ENCODE results near the gene OR2AG1. TPM values are rescaled to one million over a fixed set of nuclear protein-coding genes. Genes with fewer than 3 reads are reported as not detected.

The OR2AG1 gene
- total RNA-seq, 1 donor from 2014 or later = not detected

DNA sequence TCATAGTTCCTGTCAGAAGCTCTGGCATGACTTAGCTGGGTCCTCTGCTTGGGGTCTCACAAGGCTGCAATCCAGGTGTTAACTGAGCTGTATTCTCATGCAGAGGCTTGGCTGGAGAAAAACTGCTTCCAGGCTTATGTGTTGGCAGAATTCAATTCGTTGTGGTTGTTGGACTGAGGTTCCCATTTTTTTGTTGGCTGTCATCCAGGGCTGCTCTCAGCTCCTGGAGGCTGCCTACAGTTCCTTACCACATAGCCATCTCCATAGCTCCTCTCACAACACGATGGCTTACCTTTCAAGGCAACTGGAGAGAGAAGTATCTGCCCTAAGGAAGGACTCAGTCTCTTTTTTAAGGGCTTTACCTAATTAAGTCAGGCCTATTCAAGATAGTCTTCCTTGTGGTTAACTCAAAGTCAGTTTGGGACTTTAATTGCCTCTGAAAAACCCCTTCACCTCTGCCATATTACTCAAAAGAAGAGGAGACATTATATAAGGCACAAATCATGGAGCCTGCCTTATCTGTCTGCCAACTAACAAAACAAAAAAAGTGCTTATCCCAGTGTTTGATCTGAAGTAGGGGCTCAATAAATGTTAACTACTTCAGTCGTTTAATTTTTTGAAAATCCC lies 46.2 kb upstream of the OR2AG1 start:
- H3K27me3 Mint-ChIP-seq (ENCODE audit: unreplicated experiment) = peaks cover 29% of the 10 kb centered on the region
- H3K9me3 Mint-ChIP-seq (ENCODE audit: unreplicated experiment) = no peaks in the 10 kb centered on the region
- no peak overlapping the region for H3K4me3 Mint-ChIP-seq (ENCODE audit: unreplicated experiment)
- no peaks in the 10 kb centered on the region for H3K4me1 Mint-ChIP-seq (ENCODE audit: unreplicated experiment)
- no peaks in the 10 kb centered on the region for H3K36me3 Mint-ChIP-seq (ENCODE audit: unreplicated experiment)
- no peak overlapping the region for H3K27ac Mint-ChIP-seq (ENCODE audit: unreplicated experiment)
- TF ChIP-seq CTCF (IDR thresholded peaks at IDR 0.05) = no peak
- no peak for DNase-seq (ENCODE audit: extremely low spot score, unreplicated experiment)

- no peaks in the 10 kb centered on the region for H3K4me1 Mint-ChIP-seq (ENCODE audit: unreplicated experiment)
- no peak overlapping the region for H3K4me3 Mint-ChIP-seq (ENCODE audit: unreplicated experiment)
- no peaks in the 10 kb centered on the region for H3K9me3 Mint-ChIP-seq (ENCODE audit: unreplicated experiment)
- no peak overlapping the region for H3K27ac Mint-ChIP-seq (ENCODE audit: unreplicated experiment)
- no peaks in the 10 kb centered on the region for H3K36me3 Mint-ChIP-seq (ENCODE audit: unreplicated experiment)
- H3K27me3 Mint-ChIP-seq (ENCODE audit: unreplicated experiment) = peaks cover 37% of the 10 kb centered on the region
- peak; percentile 65 for TF ChIP-seq CTCF (IDR thresholded peaks at IDR 0.05)
- no peak for DNase-seq (ENCODE audit: extremely low spot score, unreplicated experiment)
These were observed 44.9 kb upstream of the OR2AG1 start for GRCh38 chr11:6737872-6738466.

- Mint-ChIP-seq H3K4me1 (ENCODE audit: unreplicated experiment) (no peaks in the 10 kb centered on the region), H3K4me3 (ENCODE audit: unreplicated experiment) (no peak overlapping the region), H3K27ac (ENCODE audit: unreplicated experiment) (no peak overlapping the region), H3K27me3 (ENCODE audit: unreplicated experiment) (peaks cover 39% of the 10 kb centered on the region), H3K36me3 (ENCODE audit: unreplicated experiment) (no peaks in the 10 kb centered on the region), H3K9me3 (ENCODE audit: unreplicated experiment) (no peaks in the 10 kb centered on the region)
- no peak for DNase-seq (ENCODE audit: extremely low spot score, unreplicated experiment)
- no peak for TF ChIP-seq CTCF (IDR thresholded peaks at IDR 0.05)
These were observed 44.2 kb upstream of the OR2AG1 start for GRCh38 chr11:6738590-6738989.

- no peak overlapping the region for H3K4me3 Mint-ChIP-seq (ENCODE audit: unreplicated experiment)
- peaks cover 23% of the 10 kb centered on the region for H3K27me3 Mint-ChIP-seq (ENCODE audit: unreplicated experiment)
- H3K27ac Mint-ChIP-seq (ENCODE audit: unreplicated experiment) = no peak overlapping the region
- H3K36me3 Mint-ChIP-seq (ENCODE audit: unreplicated experiment) = no peaks in the 10 kb centered on the region
- no peak for DNase-seq (ENCODE audit: extremely low spot score, unreplicated experiment)
- H3K4me1 Mint-ChIP-seq (ENCODE audit: unreplicated experiment) = no peaks in the 10 kb centered on the region
- TF ChIP-seq CTCF (IDR thresholded peaks at IDR 0.05) = no peak
- H3K9me3 Mint-ChIP-seq (ENCODE audit: unreplicated experiment) = no peaks in the 10 kb centered on the region
These were observed 40.6 kb upstream of the OR2AG1 start for GRCh38 chr11:6742260-6742659.

- no peak for TF ChIP-seq CTCF (IDR thresholded peaks at IDR 0.05)
- Mint-ChIP-seq H3K27me3 (ENCODE audit: unreplicated experiment) (peaks cover 38% of the 10 kb centered on the region), H3K4me3 (ENCODE audit: unreplicated experiment) (no peak overlapping the region), H3K9me3 (ENCODE audit: unreplicated experiment) (no peaks in the 10 kb centered on the region), H3K4me1 (ENCODE audit: unreplicated experiment) (no peaks in the 10 kb centered on the region), H3K27ac (ENCODE audit: unreplicated experiment) (no peak overlapping the region), H3K36me3 (ENCODE audit: unreplicated experiment) (no peaks in the 10 kb centered on the region)
- DNase-seq (ENCODE audit: extremely low spot score, unreplicated experiment) = no peak
These were observed 37.8 kb upstream of the OR2AG1 start for GRCh38 chr11:6745018-6745417.
